Measurements from ENCODE around the gene KLHL41. TPM values are rescaled to one million over a fixed set of nuclear protein-coding genes. Genes with fewer than 3 reads are reported as not detected.

Gene KLHL41
- total RNA-seq, 1 experiment from 2014 or later, result 0.21 TPM

GRCh38 chr2:169472249-169472648 lies 37.3 kb upstream of the KLHL41 start:
- H3K9me3 Mint-ChIP-seq (ENCODE audit: low read depth, unreplicated experiment), result no peaks in the 10 kb centered on the region

GRCh38 chr2:169476459-169476858 lies 33.0 kb upstream of the KLHL41 start:
- TF ChIP-seq CTCF (IDR thresholded peaks at IDR 0.05; ENCODE audit: unreplicated experiment), result no peak
- Mint-ChIP-seq H3K4me1 (ENCODE audit: low read depth, unreplicated experiment) (peaks cover 8% of the 10 kb centered on the region), H3K9me3 (ENCODE audit: low read depth, unreplicated experiment) (no peaks in the 10 kb centered on the region), H3K36me3 (ENCODE audit: insufficient read depth, unreplicated experiment) (peaks cover 15% of the 10 kb centered on the region), H3K27ac (ENCODE audit: unreplicated experiment) (no peak overlapping the region), H3K27me3 (ENCODE audit: unreplicated experiment) (no peaks in the 10 kb centered on the region), H3K4me3 (ENCODE audit: low read depth, unreplicated experiment) (no peak overlapping the region)
- BruUV-seq (replicated peaks), result no TSS peak
- DNase-seq, result no peak
- intact Hi-C loops (cut with micrococcal nuclease; ENCODE audit: unreplicated experiment), result no loop called here
- CTCF ChIA-PET, result interaction anchor here (0.7 kb wide), 1 partner anchor 176 kb away, joined by 3 read pairs; no protein-coding TSS in a partner anchor

More at GRCh38 chr2:169472249-169472648, 37.3 kb upstream of the KLHL41 start:
- CTCF ChIA-PET, result no interaction called here
- no peaks in the 10 kb centered on the region for H3K27me3 Mint-ChIP-seq (ENCODE audit: unreplicated experiment)
- no peaks in the 10 kb centered on the region for H3K36me3 Mint-ChIP-seq (ENCODE audit: insufficient read depth, unreplicated experiment)
- H3K27ac Mint-ChIP-seq (ENCODE audit: unreplicated experiment), result no peak overlapping the region
- no peak overlapping the region for H3K4me3 Mint-ChIP-seq (ENCODE audit: low read depth, unreplicated experiment)
- H3K4me1 Mint-ChIP-seq (ENCODE audit: low read depth, unreplicated experiment), result no peaks in the 10 kb centered on the region
- no TSS peak for BruUV-seq (replicated peaks)
- no peak for DNase-seq
- no peak for TF ChIP-seq CTCF (IDR thresholded peaks at IDR 0.05; ENCODE audit: unreplicated experiment)
- intact Hi-C loops (cut with micrococcal nuclease; ENCODE audit: unreplicated experiment), result no loop called here

- no TSS peak for BruUV-seq (replicated peaks)
- H3K9me3 Mint-ChIP-seq (ENCODE audit: low read depth, unreplicated experiment), result no peaks in the 10 kb centered on the region
- H3K27me3 Mint-ChIP-seq (ENCODE audit: unreplicated experiment), result no peaks in the 10 kb centered on the region
- peaks cover 8% of the 10 kb centered on the region for H3K4me1 Mint-ChIP-seq (ENCODE audit: low read depth, unreplicated experiment)
- H3K27ac Mint-ChIP-seq (ENCODE audit: unreplicated experiment), result no peak overlapping the region
- no peak for DNase-seq
- CTCF ChIA-PET, result interaction anchor here (1.7 kb wide), 1 partner anchor 9 kb away, joined by 6 read pairs; no protein-coding TSS in a partner anchor
- H3K4me3 Mint-ChIP-seq (ENCODE audit: low read depth, unreplicated experiment), result peak overlapping the region; percentile 82
- H3K36me3 Mint-ChIP-seq (ENCODE audit: insufficient read depth, unreplicated experiment), result peaks cover 15% of the 10 kb centered on the region
- intact Hi-C loops (cut with micrococcal nuclease; ENCODE audit: unreplicated experiment), result no loop called here
- TF ChIP-seq CTCF (IDR thresholded peaks at IDR 0.05; ENCODE audit: unreplicated experiment), result no peak
These were observed 31.2 kb upstream of the KLHL41 start for GRCh38 chr2:169478339-169478738.

DNA sequence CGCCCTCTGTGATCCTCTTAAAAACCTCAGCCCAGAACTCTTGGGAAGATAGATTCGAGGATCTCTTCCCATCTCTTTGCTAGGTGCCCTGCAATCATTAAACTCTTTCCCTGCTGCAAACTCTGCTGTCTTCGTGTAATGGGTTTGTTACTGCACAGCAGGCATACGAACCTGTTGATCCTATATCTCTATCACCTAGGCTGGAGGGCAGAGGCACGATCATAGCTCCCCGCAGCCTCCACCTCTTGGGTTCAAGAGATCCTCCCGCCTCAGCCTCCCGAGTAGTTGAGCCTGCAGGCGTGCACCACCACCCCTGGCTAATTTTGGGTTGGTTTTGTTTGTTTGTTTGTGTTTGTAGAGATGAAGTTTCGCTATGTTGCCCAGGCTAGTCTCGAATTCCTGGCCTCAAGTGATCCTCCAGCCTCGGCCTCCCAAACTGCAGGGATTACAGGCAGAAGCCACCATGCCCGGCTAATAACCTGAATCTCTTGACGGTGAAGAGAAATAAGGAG lies 30.7 kb upstream of the KLHL41 start:
- H3K4me3 Mint-ChIP-seq (ENCODE audit: low read depth, unreplicated experiment), result peak overlapping the region; percentile 82
- H3K36me3 Mint-ChIP-seq (ENCODE audit: insufficient read depth, unreplicated experiment), result peaks cover 15% of the 10 kb centered on the region
- no TSS peak for BruUV-seq (replicated peaks)
- H3K4me1 Mint-ChIP-seq (ENCODE audit: low read depth, unreplicated experiment), result peaks cover 8% of the 10 kb centered on the region
- intact Hi-C loops (cut with micrococcal nuclease; ENCODE audit: unreplicated experiment), result no loop called here
- CTCF ChIA-PET, result interaction anchor here (0.5 to 1.7 kb wide), 3 partner anchors 9 to 100 kb away, joined by 3 to 6 read pairs (median 4); no protein-coding TSS in a partner anchor
- H3K27ac Mint-ChIP-seq (ENCODE audit: unreplicated experiment), result no peak overlapping the region
- no peak for DNase-seq
- H3K27me3 Mint-ChIP-seq (ENCODE audit: unreplicated experiment), result no peaks in the 10 kb centered on the region
- H3K9me3 Mint-ChIP-seq (ENCODE audit: low read depth, unreplicated experiment), result no peaks in the 10 kb centered on the region
- TF ChIP-seq CTCF (IDR thresholded peaks at IDR 0.05; ENCODE audit: unreplicated experiment), result no peak

All from Calu3 (cell line).